Measurements from ENCODE around the gene INSL3. TPM values are rescaled to one million over a fixed set of nuclear protein-coding genes. Genes with fewer than 3 reads are reported as not detected.
A peak's percentile ranks its signal among the peaks of the same experiment; 100 is the strongest.

The INSL3 gene
- polyA plus RNA-seq, 1 of the 3 experiments (the other 2 are of a cell fraction) = 0.21 TPM

- TF ChIP-seq GATA2 (CRISPR knock-in tag; IDR thresholded peaks at IDR 0.05) = no peak
- TF ChIP-seq RAD21 (IDR thresholded peaks at IDR 0.05; ENCODE audit: low read length) = peak; percentile 64
These were observed 38.4 kb upstream of the INSL3 start, which contains the start of gene RPL18A (continued) for GRCh38 chr19:17859533-17860330.

DNA sequence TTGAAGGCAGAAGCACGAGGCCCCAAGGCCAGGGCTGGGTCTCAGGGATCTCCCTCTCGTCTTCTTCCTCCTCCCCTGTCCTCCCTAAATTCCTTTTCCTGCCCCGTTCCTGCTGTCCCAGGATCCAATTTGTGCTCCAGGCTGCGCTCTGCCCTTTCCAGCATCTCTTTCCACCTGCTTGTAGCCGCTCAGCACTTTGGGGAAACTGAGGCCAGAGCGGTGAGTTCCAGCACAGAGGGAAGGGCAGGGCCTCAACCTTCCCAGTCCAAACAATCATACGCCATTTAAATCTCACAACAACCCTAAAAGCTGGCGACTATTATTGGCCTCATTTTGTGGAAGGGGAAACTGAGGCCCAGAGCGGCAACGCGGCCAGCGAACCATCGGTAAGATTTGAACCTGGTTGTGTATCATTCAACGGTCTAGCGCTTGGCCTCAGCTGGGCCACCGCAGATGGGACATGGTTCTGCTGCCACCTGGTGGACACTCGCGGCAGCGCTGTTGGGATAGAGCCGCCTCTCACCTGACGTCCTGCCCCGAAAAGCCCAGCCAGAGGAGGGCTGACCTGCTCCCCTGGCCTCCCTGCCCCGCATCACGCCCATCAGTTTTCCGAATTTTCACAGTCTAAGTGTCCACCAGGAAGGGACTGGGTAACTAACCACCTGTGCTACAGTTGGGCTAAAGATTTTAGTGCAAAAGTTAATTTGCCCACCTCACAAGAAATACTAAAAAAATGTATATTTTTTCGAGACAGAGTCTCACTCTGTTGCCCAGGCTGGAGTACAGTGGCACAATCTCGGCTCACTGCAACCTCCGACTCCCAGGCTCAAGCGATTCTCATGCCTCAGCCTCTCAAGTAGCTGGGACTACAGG, 34.2 kb upstream of the INSL3 start:
- peaks cover 0 to 4% of the 10 kb centered on the region in 2 experiments for H3K36me3 ChIP-seq (replicated peaks in 1 of 2; ENCODE audit: control insufficient read depth in 1 of 2, insufficient read depth in 2 of 2, low read length in 1 of 2)
- no peaks in the 10 kb centered on the region for H3K27me3 ChIP-seq (ENCODE audit: insufficient read depth)
- H3K27ac ChIP-seq (ENCODE audit: low read depth in 2 of 2, low read length in 1 of 2) = no peak overlapping the region
- peaks cover 8% of the 10 kb centered on the region for H3K79me2 ChIP-seq (ENCODE audit: insufficient read depth)
- 11% methylated on average over 28 of the region's 29 CpGs for WGBS (ENCODE audit: low lambda C conversion rate)
- H3K4me3 ChIP-seq (ENCODE audit: low read depth in 2 of 2, low read length in 1 of 2) = no peak overlapping the region; a peak in 1 of 4 replicates
- CTCF ChIA-PET = interaction anchor here (0.6 to 13.8 kb wide), 29 partner anchors 9 to 359 kb away, joined by 3 to 139 read pairs (median 5); partner anchors contain the start of genes B3GNT3, CCDC124, PGLS and UNC13A
- no peaks in the 10 kb centered on the region for H3K9me3 ChIP-seq
- DNase-seq = peak; percentile 84
- H2AFZ ChIP-seq (ENCODE audit: low read depth) = no peak overlapping the region
- H3K9me2 ChIP-seq = no peaks in the 10 kb centered on the region
- H3K4me2 ChIP-seq = no peak overlapping the region
- peaks cover 5% of the 10 kb centered on the region for H4K20me1 ChIP-seq (ENCODE audit: insufficient read depth)
- no peaks in the 10 kb centered on the region for H3F3A ChIP-seq (replicated peaks; ENCODE audit: insufficient read depth)
- H3K9ac ChIP-seq = no peak overlapping the region
- TF ChIP-seq CHD2 (IDR thresholded peaks at IDR 0.05; ENCODE audit: low read length, partially characterized antibody) (peak; percentile 47), RFX5 (IDR thresholded peaks at IDR 0.05; ENCODE audit: low read length) (no peak), SMC3 (IDR thresholded peaks at IDR 0.05; ENCODE audit: low read depth, low read length) (peak; percentile 91), SIN3A (IDR thresholded peaks at IDR 0.05; ENCODE audit: borderline replicate concordance, low read depth, low read length) (no peak), TAF1 (IDR thresholded peaks at IDR 0.05; ENCODE audit: borderline replicate concordance, low read depth, low read length) (no peak), RCOR1 (IDR thresholded peaks at IDR 0.05; ENCODE audit: low read length) (peak; percentile 47; the same call in 1 of the 2 replicates), RAD21 (IDR thresholded peaks at IDR 0.05; ENCODE audit: low read length) (peak; percentile 98)
- TF ChIP-seq, protein P1, sequence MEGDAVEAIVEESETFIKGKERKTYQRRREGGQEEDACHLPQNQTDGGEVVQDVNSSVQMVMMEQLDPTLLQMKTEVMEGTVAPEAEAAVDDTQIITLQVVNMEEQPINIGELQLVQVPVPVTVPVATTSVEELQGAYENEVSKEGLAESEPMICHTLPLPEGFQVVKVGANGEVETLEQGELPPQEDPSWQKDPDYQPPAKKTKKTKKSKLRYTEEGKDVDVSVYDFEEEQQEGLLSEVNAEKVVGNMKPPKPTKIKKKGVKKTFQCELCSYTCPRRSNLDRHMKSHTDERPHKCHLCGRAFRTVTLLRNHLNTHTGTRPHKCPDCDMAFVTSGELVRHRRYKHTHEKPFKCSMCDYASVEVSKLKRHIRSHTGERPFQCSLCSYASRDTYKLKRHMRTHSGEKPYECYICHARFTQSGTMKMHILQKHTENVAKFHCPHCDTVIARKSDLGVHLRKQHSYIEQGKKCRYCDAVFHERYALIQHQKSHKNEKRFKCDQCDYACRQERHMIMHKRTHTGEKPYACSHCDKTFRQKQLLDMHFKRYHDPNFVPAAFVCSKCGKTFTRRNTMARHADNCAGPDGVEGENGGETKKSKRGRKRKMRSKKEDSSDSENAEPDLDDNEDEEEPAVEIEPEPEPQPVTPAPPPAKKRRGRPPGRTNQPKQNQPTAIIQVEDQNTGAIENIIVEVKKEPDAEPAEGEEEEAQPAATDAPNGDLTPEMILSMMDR (IDR thresholded peaks at IDR 0.05) = peak; percentile 92
- no peaks in the 10 kb centered on the region; a peak in 1 of 4 replicates for H3K4me1 ChIP-seq (ENCODE audit: control insufficient read depth in 1 of 2, insufficient read depth in 2 of 2, low read depth in 1 of 2, low read length in 1 of 2)
- POLR2A ChIA-PET = interaction anchor here (0.6 kb wide), 4 partner anchors 71 to 249 kb away, joined by 3 to 5 read pairs (median 3); no protein-coding TSS in a partner anchor

DNA sequence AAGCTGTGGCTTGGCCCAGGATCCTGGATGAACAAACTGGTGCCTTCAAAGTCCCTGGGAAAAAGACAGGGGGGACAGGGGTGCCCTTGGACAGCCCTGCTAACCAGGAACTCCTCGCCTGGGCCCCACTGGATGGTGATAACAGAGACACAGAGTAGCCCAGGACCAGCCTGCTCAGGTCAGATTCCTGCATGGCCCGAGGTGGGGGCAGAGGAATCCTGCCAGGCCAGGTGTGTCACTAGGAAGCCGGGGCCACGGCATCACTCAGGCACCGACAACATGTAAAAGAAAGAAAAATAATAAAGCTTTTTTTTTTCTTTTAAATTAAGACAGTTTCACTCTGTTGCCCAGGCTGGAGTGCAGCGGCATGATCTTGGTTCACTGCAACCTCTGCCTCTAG, 32.7 kb upstream of the INSL3 start:
- no peak overlapping the region for H3K4me3 ChIP-seq (ENCODE audit: low read depth in 2 of 2, low read length in 1 of 2)
- no peaks in the 10 kb centered on the region for H3K9me3 ChIP-seq
- CTCF ChIA-PET = interaction anchor here (0.8 to 5.8 kb wide), 13 partner anchors 11 to 508 kb away, joined by 3 to 46 read pairs (median 7); partner anchors contain the start of gene B3GNT3
- H3K4me2 ChIP-seq = no peak overlapping the region
- no peak overlapping the region for H3K9ac ChIP-seq
- H3K27ac ChIP-seq (ENCODE audit: low read depth in 2 of 2, low read length in 1 of 2) = no peak overlapping the region
- no peaks in the 10 kb centered on the region for H3K36me3 ChIP-seq (replicated peaks in 1 of 2; ENCODE audit: control insufficient read depth in 1 of 2, insufficient read depth in 2 of 2, low read length in 1 of 2)
- H3K79me2 ChIP-seq (ENCODE audit: insufficient read depth) = no peaks in the 10 kb centered on the region
- POLR2A ChIA-PET = no interaction called here
- no peaks in the 10 kb centered on the region for H3F3A ChIP-seq (replicated peaks; ENCODE audit: insufficient read depth)
- H3K9me2 ChIP-seq = no peaks in the 10 kb centered on the region
- no peak overlapping the region for H2AFZ ChIP-seq (ENCODE audit: low read depth)
- H4K20me1 ChIP-seq (ENCODE audit: insufficient read depth) = no peaks in the 10 kb centered on the region
- no peaks in the 10 kb centered on the region; a peak in 1 of 4 replicates for H3K4me1 ChIP-seq (ENCODE audit: control insufficient read depth in 1 of 2, insufficient read depth in 2 of 2, low read depth in 1 of 2, low read length in 1 of 2)
- WGBS (ENCODE audit: low lambda C conversion rate) = 89% methylated on average over 5 of the region's 6 CpGs
- no peak for DNase-seq
- H3K27me3 ChIP-seq (ENCODE audit: insufficient read depth) = no peaks in the 10 kb centered on the region
- TF ChIP-seq RXRA (IDR thresholded peaks at IDR 0.05; ENCODE audit: borderline replicate concordance, low read depth) (no peak), USF2 (IDR thresholded peaks at IDR 0.05; ENCODE audit: borderline replicate concordance, low read depth, low read length) (no peak), POLR2AphosphoS5 (IDR thresholded peaks at IDR 0.05; ENCODE audit: low read depth, low read length) (no peak), SMC3 (IDR thresholded peaks at IDR 0.05; ENCODE audit: low read depth, low read length) (no peak), ZBTB33 (IDR thresholded peaks at IDR 0.05; ENCODE audit: borderline replicate concordance, low read depth) (no peak), NFIC (IDR thresholded peaks at IDR 0.05; ENCODE audit: borderline replicate concordance) (no peak), MAX (IDR thresholded peaks at IDR 0.05; ENCODE audit: low read depth) (no peak)
- TF ChIP-seq, protein P2, sequence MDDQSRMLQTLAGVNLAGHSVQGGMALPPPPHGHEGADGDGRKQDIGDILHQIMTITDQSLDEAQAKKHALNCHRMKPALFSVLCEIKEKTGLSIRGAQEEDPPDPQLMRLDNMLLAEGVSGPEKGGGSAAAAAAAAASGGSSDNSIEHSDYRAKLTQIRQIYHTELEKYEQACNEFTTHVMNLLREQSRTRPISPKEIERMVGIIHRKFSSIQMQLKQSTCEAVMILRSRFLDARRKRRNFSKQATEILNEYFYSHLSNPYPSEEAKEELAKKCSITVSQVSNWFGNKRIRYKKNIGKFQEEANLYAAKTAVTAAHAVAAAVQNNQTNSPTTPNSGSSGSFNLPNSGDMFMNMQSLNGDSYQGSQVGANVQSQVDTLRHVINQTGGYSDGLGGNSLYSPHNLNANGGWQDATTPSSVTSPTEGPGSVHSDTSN (IDR thresholded peaks at IDR 0.05) = no peak

All from SK-N-SH (cell line).